Muscle of back (tissue), 11 donors: ENCODE measurements around the gene TMEM270. TPM values are rescaled to one million over a fixed set of nuclear protein-coding genes. Genes with fewer than 3 reads are reported as not detected.
"Not testable (repeated sequence)": the region's sequence is repeated elsewhere in the genome, so short reads cannot be mapped to it uniquely, and the experiment has no call there.

Experiments used
- DNase-seq, 3 donors: peaks; one replicate each; pipeline versions ENCODE4 v3.0.0 to v3.0.0-alpha.2; 2013
- polyA plus RNA-seq, 10 donors: library from polyadenylated mRNA; unstranded; fragments of 120-200 nt; gene quantifications; one replicate each; pipeline ENCODE4 v1.2.1, GENCODE V29; 2013; ENCODE audit not compliant: insufficient read length in 10 of 10

The TMEM270 gene
- polyA plus RNA-seq, 10 donors, result not detected

DNA sequence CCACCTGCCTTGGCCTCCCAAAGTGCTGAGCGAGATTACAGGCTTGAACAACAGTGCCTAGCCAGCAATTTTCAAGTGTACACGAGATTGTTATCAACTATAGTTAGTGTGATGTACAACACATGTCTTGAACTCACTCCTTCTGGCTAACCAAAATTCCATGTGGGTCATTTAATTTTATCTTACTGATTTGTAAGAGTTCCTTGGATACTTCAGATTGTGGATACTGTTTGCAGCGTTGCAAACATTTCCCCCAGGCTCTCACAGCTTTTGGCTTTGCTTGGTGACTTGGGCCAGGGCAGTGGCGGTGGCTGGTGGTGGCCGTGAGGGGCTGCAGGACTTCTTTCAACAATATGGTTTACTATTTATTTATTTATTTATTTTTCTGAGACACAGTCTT, 8.5 kb upstream of the TMEM270 start:
- DNase-seq, result no peak

DNA sequence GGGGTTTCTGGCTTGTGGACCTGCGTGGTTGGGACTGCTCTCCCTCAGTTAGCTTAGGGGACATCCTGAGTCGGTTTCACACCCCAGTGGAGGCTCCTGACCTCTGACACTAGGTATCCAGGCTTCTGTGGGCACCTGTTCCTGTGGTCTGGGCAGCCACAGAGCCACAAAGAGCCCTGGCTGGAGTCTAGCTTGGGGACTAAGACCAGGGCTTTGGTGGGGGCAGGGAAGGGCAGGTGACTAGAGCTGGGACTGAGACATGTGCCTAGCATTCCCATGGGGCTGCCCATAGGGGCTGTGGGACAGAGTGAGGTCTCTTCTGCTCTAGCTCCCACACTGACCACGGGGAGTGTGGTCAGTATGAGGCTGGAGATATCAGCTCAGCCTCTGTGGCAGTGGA, 4.0 kb upstream of the TMEM270 start:
- no peak for DNase-seq

DNA sequence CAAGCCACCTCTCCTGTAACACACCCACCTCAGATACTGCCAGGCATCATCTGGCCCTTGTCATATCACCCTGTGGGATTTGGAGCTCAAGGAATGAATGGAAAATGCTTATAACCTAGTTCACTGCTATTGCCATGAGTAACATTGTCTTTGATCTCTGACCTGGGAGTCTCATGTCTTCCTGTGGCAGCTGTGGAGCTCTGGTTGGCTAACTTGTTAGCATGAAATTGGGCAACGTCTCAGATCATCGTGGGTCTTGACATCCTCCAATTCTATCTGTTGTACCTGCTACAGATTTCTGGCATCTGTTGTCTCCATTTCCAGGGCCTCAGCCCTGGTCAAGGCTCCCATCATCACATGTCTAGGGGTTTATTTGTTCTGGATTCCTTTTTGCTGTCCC, 2.2 kb upstream of the TMEM270 start:
- DNase-seq, result no peak

DNA sequence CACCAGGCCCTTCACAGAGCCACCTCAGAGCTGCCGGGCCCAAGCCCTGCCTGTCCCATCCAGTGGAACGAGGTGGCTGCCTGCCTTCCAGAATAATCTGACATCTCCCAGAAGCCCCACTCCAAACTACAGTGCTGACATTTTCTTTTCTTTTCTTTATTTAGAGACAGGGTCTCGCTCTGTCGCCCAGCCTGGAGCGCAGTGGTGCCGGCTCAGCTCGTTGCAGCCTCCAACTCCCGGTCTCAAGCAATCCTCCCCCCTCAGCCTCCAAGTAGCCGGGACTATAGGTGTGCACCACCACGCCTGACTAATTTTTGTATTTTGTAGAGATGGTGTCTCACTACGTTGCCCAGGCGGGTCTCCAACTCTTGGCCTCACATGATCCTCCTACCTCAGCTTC, 346 bp downstream of the TMEM270 start:
- DNase-seq, result no peak

DNA sequence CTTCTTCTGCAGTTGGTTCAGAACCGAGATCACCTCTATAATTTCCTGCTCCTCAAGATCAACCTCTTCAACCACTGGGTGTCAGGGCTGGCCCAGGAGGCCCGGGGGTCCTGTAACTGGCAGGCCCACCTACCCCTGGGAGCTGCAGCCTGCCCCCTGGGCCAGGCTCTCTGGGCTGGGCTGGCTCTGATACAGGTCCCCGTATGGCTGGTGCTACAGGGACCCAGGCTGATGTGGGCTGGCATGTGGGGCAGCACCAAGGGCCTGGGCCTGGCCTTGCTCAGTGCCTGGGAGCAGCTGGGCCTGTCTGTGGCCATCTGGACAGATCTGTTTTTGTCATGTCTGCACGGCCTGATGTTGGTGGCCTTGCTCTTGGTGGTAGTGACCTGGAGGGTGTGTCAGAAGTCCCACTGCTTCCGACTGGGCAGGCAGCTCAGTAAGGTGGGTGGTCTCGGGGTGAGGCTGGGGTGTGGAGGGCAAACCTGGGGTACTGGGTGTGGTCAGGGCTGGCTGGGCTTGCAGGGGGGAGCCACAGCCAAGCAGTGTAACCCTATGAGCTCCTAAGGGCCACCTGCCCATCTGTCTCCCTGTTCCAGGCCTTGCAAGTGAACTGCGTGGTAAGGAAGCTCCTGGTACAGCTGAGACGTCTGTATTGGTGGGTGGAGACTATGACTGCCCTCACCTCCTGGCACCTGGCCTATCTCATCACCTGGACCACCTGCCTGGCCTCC, 4.2 kb downstream of the TMEM270 start:
- DNase-seq, result no peak

DNA sequence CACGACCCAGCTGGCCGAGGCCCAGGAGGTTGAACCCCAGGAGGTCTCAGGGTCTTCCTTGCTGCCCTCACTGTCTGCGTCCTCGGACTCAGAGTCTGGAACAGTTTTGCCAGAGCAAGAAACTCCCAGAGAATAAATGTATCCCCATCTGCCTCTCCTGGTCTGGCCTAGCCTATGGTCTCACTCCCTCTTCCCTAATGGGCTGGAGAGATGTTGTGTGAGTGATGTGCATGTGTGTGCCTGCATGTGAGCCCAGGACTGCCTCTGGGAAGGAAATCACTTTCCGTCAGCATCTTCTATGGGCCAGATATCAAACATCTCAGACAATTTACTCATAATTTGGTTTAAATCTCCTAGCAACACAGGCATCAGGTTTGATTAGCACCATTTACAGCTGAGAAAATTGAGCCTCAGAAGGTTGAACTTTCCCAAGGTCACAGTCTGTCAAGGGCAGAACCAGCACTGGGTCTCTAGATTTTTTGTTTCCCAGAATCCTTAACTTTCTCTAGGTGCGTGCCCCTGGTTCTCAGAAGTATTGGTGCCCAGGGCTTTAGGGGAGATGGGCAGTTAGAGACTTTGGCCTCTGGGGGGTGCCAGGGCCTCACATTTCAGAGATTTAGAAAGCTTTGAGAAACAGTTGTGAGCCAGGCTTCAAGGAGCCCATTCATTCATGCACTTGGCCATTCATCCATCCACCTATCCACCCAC, 4.9 kb downstream of the TMEM270 start:
- peak in 1 of 3 donors; percentile 54 for DNase-seq

DNA sequence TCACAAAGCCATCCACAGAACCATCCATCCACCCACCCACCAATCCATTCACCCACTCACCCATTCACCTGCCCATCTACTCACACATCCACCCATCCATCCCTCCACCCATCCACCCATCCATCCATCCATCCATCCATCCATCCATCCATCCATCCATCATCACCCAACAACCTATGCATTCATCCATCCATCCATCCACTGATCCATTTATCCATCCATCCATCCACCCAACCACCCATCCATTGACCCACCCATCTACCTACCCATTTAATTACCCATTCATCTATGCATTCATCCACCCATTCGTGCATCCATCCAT, 5.4 kb downstream of the TMEM270 start:
- DNase-seq, result no peak

DNA sequence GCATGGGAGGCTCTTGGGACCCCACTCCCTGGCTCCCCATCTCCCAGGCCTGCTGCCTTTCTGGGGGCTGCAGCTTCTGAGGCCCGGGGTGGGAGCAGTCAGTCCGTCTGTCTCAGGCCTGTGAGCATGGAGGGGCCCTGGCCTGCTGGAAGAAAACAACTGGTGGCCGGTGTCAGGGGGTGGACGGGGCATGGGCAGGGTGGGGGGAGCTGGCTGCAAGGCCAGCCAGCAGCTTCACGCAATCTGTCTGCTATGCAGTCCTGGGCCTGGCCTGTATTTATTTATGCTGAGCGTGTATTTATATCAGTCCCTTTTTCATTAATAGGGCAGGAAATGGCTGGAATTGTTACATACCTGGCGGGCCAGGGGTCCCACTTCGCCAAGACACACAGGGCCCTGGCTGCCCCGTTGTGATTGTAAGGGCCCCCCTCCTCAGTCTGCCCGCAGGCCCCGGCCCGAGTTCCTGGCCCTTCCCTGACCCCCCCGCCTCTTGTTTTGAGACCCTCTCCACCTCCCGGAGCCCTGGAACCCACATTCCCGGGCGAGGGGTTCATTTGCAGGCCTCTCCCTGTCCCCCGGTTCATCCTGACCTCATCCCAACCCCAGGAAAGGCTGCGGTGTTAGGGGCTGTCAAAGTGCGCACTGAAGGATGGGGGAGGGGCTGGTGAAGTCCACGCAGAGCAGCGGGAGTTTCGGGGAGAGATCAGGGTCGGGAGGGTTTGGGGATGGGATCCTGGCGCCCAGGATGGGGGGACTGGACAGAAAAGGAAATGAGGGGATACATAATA, 8.2 kb downstream of the TMEM270 start:
- DNase-seq, result peak in 1 of 3 donors; percentile 44

DNA sequence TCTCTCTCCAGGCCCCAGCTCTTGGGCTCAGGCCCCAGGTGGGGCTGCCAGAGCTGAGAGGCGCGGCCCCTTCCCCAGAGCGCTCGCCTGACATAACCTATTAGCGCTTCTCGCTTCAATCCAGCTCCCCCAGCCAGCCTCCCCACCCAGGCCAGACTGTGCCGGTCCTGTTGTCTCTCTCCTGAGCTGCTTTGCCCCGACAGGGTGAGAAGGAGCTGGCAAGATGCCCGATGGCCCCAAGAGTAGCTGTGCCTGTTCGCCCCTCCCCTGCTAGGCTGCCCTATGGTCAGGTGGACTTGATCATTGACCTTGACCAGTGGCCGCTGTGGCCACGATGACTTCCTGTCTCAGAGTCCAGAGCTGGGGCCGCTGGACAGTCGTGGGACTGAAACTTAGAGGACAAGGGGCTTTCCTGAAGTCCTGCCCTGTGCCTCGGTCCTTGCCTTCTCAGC, 9.1 kb downstream of the TMEM270 start:
- peak in 1 of 3 donors; percentile 55 for DNase-seq

DNA sequence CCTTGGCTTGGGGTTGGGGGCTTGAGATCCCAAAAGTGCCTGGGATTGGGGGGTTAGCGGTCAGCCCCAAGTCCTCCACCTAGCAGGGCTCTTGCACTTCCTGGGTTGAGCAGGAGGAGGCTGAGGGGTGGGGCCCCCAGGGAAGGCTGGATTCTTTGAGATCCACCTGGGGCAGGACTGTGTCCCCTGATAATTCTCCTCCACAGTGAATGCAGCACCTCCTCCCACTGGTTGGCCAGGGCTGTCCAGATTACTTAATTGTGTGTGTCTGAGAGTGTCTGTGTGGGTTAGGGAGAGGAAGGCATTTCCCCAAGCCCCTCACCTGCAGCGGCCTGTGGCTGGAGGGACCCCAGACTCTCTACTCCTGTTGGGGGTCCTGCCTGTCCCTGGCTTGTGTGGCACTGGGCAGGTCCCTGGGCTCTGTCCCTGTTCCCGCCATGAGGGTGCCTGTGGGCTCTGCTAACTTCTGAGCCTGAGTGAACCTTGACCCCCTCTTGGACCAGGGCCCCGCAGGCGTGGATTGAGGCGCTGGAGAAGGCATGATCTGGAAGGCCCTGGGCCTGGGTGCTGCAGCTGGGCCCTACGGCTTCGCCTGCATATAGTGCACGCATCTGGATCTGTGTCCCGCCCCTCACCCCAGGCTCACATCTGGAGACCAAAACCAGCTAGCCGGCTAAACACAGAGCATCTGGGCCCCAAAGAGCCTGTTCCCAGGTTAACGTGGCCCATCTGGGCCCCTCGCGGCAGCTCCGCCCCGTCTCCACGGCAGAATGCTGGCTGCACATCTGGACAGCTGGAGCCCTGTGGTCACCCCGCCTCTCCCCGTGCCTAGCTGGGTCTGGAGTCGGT, 10.4 kb downstream of the TMEM270 start:
- peak in 1 of 3 donors; percentile 87 for DNase-seq

DNA sequence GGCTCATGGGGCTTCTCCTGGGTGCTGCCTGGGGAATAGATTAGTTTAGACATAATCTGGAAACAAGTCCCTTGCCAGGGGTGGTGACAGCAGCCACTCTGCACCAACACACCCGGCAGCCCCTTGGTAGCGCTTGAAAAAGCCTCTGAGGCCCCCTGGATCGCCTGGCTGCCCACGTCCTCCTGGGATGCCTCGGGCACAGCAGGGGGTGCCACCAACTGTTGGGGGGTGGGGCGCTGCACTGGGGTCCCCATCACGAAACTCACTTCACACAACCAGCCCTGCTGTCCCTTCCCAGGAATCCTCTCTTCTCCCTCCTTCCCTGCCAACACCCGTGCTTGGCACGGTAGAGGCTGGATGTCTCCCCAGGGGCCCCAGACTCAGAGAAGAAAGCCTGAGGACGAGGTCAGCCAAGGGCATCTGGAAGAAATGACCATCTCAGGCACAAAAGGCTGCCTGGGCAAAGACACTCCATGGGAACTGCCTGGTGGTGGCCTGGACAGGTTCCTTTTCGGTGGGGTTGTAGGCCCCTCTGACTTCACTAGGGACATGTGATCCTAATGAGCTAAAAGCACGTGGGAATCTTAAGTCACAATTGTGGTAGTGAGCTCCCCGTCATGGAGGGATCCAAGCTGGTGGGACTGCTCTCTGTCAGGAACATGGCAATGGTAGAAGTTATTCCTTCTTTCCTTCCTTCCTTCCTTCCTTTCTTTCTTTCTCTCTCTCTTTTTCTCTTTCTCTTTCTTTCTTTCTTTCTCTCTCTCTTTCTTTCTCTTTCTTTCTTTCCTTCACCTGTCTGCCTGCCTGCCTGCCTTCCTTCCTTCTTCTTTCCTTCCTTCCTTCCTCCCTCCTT, 11.3 kb downstream of the TMEM270 start:
- DNase-seq, result no peak

DNA sequence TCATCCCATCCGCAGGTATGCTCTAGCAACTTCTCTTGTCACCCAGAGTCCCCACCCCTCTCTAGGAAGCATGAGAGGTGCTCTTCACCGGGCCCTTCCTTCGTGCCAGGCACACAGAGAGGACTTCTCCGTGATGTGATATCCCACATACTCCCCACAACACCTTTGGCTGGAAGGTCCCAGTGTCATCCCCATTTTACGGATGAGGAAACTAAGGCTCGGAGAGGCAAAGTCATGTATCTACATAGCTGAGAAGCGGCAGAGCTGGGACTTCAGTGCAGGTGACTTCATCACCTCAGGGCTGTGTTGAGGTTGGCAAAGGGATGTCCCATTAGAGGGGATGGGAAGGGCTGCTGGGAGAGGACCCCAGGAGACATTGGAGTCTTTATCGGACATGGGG, 15.4 kb downstream of the TMEM270 start:
- no peak for DNase-seq

DNA sequence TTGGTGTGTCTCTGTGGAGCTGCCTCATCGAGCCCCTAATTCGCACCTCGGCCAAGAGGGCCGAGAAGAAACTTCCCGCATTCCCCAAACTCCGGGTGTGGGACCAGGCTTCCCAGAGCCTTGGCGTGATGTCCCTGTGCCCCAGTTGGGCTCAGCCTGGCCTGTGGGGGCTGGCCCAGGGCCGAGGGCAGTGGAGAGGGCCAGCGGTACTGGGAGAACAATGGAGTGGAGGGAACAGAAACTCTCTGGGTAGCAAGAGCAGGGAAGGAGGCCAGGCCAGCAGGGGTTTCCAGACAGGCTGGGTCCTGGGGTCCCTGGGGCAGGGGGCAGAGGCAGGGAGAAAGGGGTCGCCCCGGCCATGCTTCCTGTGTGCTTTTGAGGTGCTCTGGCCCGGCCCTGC, 16.0 kb downstream of the TMEM270 start:
- no peak for DNase-seq

DNA sequence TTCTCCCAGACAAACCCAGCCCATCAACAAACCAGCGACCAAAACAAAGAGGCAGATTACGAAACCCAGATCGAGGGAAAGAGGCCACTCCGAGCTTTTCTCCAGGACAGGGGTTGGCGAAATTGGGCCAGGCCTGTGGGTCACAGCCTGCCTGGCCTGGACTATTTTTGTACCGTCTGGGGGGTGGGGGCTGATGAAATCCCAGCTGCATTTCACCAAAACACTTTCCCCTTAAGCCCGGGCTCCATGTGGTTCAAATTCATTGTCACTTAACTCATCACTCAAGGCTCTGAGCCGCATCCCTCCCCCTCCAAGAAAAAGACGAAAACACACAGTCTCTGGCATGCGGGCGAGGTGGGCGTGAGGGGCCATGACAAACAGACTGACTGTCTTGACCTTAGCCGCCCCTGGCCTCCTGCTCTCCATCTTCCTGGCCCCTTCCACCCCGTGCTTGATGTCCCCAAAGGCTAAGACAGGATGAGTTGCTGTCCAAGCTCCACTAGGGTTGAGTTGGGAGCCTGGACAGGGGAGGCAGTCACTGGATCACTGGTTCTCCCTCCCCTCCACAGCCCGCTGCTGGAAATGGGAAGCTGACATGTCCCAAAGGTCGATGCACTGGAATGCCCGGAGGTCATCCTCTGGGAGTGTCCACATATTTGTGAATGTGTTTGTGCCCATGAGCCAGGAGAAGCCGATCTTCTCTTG, 19.2 kb downstream of the TMEM270 start:
- DNase-seq, result no peak

DNA sequence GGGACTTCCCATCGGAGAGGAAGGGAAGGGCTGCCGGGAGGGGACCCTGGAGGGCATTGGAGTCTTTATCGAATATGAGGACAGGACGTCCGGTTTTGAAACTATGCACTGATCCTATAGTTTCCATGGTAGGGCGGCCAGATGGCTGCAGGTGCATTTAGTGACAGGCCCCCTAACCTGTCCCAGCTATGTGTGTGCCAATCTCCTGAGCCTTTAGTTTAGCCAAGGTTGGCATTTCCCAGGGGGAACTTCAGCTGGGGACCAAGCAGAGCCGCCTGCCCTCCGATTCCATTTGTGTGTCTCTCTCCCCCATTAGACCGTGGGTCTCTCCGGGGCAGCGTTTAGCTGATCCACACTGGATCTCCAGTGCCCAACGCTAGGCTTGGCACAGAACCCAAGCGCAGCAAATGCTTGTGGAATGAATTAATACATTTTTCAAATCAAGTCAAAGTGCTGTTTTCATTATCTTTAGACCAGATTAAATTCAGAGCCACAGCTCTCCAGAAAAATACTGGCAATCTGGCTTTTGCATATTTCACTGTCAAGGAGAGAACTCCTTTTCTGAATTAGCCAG, 19.9 kb downstream of the TMEM270 start:
- DNase-seq, result no peak

DNA sequence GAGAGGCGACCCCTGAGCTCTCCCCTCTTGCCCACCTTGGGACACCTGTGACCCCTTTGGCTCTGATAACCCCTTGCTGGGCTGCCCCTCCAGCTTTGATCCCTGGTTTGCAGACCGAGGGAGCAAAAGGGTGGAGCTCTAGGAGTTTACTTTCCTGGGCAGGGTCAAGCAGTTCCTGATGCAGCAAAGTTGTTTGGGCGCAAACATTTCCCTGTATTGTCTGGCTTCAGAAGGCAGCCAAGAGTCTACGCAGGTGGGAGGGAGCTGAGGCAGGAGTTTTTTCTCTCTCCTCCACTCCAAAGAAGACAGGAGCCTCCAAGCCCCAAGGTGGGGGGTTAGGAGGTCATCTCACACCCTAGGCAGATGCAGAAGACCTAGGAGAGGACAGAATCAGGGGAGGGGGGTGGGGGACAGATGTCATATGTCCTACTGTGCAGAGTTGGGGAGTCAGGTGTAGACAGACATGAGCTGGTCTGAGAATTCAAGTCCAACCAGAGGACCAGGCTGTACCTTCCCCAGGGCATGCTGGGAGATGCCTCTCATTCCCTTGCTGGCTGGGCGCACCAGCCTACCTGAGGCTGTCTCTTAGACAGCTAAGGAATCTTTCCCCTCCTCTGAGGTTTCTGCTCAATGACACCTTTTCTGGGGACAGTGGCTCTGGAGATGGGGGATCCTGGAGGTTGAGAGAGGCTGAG, 20.5 kb downstream of the TMEM270 start:
- DNase-seq, result no peak

DNA sequence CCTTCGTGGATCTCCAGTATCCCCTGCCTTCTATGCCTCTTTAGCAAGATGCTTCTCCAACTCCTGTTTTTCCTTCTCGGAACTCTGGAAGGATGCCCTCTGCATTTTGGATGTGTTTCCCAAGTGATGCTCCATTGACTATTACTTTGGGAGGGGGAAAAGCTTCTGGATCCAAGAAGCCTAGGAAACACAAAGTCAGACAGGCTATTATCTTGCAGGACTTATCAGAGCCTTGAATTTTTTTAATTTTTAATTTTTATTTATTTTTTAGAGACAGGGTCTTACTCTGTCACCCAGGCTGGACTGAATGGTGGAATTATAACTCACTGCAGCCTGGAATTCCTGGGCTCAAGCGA, 21.1 kb downstream of the TMEM270 start:
- no peak for DNase-seq

DNA sequence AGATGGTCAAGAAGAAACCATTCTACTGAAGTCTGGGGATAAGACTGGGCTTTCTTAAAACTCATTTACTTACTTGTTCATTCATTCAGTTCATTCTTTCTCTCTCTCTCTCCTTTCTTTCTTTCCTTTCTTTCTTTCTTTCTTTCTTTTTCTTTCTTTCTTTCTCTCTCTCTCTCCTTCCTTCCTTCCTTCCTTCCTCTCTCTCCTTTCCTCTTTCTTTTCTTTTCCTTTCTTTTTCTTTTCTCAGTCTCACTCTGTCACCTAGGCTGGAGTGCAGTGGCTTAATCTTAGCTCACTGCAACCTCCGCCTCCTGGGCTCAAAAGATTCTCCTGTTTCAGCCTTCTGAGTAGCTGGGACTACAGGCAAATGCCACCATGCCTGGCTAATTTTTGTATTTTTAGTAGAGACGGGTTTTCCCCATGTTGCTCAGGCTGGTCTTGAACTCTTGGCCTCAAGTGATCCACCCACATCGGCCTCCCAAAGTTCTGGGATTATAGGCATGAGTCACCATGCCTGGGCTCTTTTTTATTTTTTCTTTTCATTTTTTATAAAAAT, 24.0 kb downstream of the TMEM270 start:
- not testable (repeated sequence) for DNase-seq

DNA sequence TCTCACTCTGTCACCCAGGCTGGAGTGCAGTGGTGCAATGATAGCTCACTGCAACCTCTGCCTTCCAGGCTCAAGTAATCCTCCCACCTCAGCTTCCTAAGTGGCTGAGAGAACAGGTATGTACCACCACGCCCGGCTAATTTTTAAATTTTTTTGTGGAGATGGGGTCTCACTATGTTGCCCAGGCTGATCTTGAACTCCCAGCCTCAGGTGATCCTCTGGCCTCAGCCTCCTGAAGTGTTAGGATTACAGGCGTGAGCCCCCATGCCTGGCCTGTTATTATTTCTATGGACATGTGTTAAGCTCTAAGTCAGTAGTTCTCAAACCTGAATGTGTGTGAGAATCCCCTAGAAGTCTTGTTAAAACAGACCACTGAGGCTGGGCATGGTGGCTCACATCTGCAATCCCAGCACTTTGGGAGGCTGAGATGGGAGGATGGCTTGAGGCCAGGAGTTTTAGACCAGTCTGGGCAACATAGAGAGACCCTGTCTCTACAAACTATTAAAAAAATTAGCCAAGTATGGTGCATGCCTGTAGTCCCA, 24.5 kb downstream of the TMEM270 start:
- no peak for DNase-seq
